Pancreas (tissue), 10 donors: ENCODE results near the gene TBX10. TPM values are rescaled to one million over a fixed set of nuclear protein-coding genes. Genes with fewer than 3 reads are reported as not detected.
A peak's percentile ranks its signal among the peaks of the same experiment; 100 is the strongest.

Source experiments
- ATAC-seq, 4 donors: fragments of 200-7000 bp; cut with Tn5 transposase; one replicate each; pipeline versions ENCODE4 v1.8.0 to v1.9.1; 2020; ENCODE audit warnings: mild to moderate bottlenecking in 4 of 4, moderate library complexity in 4 of 4
- DNase-seq, 6 donors: peaks; one replicate each; pipeline ENCODE4 v3.0.0-alpha.2; 2020
- FAIRE-seq: peaks from 2 replicates; lab custom pipeline; 2012; peaks lifted over from hg19 to GRCh38; lab: Jason Lieb, UNC
- H3K27ac ChIP-seq, 4 donors: fragments of 200-600 bp; sonication (generic); 1 replicate in 3 of 4; 2 replicates in 1 of 4; pipeline versions ENCODE4 v1.5.0 to v1.8.0; 2020
- H3K27me3 ChIP-seq, 4 donors: fragments of 200-600 bp; one replicate each; pipeline ENCODE4 v1.8.0; 2021
- H3K36me3 ChIP-seq, 3 donors: fragments of 200-600 bp; sonication (generic) in 1 of 3; one replicate each; pipeline versions ENCODE4 v1.5.0 to v1.8.0; 2020 to 2021
- H3K4me1 ChIP-seq, 3 donors: fragments of 200-600 bp; one replicate each; pipeline ENCODE4 v1.8.0; 2021
- H3K4me3 ChIP-seq, 4 donors: fragments of 200-600 bp; sonication (generic) in 2 of 4; one replicate each; pipeline versions ENCODE4 v1.5.0 to v1.8.0; 2020 to 2021
- H3K9me3 ChIP-seq, 4 donors: fragments of 200-600 bp; one replicate each; pipeline ENCODE4 v1.8.0; 2021
- WGBS, 2 donors: extraction: QIAGEN DNeasy Blood & Tissue Kit; methylation state at CpG; one replicate each; pipeline ENCODE4 v1.1.7; 2013; 5-methylcytosine and 5-hydroxymethylcytosine counted together
- intact Hi-C, 3 donors: fragments of 100-400 bp; cut with DNase I; formaldehyde crosslinking; loops; one replicate each; pipeline versions ENCODE4 v1.11.1 to v1.14.2; 2022
- polyA plus RNA-seq, 2 donors: library from polyadenylated mRNA; stranded (reverse); fragments of 200-250 nt; gene quantifications; one replicate each; pipeline ENCODE4 v1.2.3, GENCODE V29; 2013
- total RNA-seq, 6 donors: library from RNA; stranded (reverse); fragmentation: NEBNext Ultra II Directional in 4 of 6; extraction: Animal tissue kit (Norgen Biotek cat#: 25700) in 4 of 6; gene quantifications; one replicate each; pipeline versions ENCODE4 v1.2.1 to v1.2.4, GENCODE V29; 2021 to 2023
- TF ChIP-seq, protein P1 (sequence below), 4 donors: fragments of 200-600 bp; sonication (generic) in 3 of 4; IDR thresholded peaks; one replicate each; pipeline versions ENCODE4 v1.5.0 to v1.8.0; 2021; ENCODE audit warnings: antibody characterized with exemption in 4 of 4
- donor health status: healthy with polysubstance abuse.
- donor health status: DM: no; HTN: no; CAD: no; lungs with moderate emphysema.
- donor health status: DM: no; HTN: no; CAD: no.
- donor health status: control.
- donor health status: control.
- donor health status: Bipolar disorder and iron deficiency.
- donor health status: DM: yes; HTN: yes; CAD: no.
- donor health status: DM: no; HTN: no; CAD: no.
- donor health status: DM: no; HTN: no; CAD: no.
- donor health status: DM: yes; HTN: yes; CAD: no.

The TBX10 gene
- total and polyA plus RNA-seq, 8 donors, result 0.09 to 0.37 (median 0.26) TPM; not detected in 4

DNA sequence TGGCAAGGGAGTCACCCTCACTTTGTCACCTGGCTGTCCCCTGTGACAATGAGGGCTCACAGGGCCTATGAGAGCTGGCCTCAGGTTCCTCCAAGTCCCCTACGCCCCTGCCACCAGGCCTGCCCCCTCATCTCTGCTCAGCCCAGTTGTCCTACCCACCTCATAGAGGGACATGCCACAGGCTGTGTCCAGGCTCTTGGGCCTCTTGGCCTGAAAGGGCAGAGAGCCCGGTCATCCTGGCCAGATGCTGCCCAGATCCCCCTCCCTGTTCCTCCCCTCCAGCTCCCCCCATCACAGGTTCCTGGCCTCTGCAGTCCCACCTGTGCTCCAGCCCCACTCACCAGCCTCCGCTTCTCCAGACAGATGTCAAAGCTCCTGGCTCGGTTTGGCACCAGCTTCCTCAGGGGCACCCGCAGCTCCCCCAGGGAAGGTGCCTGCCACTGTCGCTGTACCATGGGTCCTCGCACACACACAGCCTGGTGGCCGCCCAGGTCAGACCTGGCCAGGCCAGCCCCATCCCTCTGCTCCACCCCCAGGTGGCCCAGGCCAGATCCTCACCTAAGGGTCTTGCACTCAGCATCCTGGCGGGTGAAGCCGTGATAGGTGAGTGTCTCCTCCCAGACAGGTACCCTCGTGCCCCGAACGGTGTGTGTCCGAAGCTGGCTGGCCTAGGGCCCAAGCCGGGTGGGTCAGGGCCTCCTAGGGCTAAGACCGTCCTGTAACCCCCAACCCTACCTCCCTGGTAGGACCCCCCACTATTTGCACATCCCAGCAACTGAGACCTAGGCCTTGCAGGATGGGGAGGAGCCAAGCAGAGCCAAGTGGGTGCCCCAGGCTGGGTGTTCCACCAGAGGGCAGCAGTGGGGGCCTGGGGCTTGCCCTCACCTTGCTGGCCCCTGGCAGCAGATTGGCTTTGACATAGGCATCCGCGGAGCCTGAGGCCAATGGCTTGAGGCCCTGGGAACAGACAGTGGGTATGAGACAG, 24.5 kb downstream of the TBX10 start:
- no peak overlapping the region for H3K4me3 ChIP-seq
- 77 to 78% methylated on average over 18 of the region's 18 CpGs for WGBS, 2 donors
- ATAC-seq (peak; percentile 60 to 80 (median 78)), FAIRE-seq (no peak), DNase-seq (peak in 5 of 6 donors; percentile 37 to 87 (median 81))
- H3K27ac ChIP-seq, result peak overlapping the region; percentile 49 to 83 (median 70)
- TF ChIP-seq, protein P1, sequence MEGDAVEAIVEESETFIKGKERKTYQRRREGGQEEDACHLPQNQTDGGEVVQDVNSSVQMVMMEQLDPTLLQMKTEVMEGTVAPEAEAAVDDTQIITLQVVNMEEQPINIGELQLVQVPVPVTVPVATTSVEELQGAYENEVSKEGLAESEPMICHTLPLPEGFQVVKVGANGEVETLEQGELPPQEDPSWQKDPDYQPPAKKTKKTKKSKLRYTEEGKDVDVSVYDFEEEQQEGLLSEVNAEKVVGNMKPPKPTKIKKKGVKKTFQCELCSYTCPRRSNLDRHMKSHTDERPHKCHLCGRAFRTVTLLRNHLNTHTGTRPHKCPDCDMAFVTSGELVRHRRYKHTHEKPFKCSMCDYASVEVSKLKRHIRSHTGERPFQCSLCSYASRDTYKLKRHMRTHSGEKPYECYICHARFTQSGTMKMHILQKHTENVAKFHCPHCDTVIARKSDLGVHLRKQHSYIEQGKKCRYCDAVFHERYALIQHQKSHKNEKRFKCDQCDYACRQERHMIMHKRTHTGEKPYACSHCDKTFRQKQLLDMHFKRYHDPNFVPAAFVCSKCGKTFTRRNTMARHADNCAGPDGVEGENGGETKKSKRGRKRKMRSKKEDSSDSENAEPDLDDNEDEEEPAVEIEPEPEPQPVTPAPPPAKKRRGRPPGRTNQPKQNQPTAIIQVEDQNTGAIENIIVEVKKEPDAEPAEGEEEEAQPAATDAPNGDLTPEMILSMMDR (IDR thresholded peaks at IDR 0.05), result peak; percentile 35 to 48 (median 45)
- no peaks in the 10 kb centered on the region for H3K4me1 ChIP-seq
- H3K27me3 ChIP-seq, result no peaks in the 10 kb centered on the region
- no peaks in the 10 kb centered on the region for H3K9me3 ChIP-seq
- intact Hi-C loops, result no loop called here
- peaks cover 4 to 17% (median 14%) of the 10 kb centered on the region in 3 donors for H3K36me3 ChIP-seq

- FAIRE-seq (no peak), ATAC-seq (peak; percentile 55 to 81 (median 73)), DNase-seq (peak in 5 of 6 donors; percentile 57 to 84 (median 75))
- H3K4me1 ChIP-seq, result no peaks in the 10 kb centered on the region
- TF ChIP-seq, protein P1 (IDR thresholded peaks at IDR 0.05), result peak; percentile 36 to 71 (median 59)
- no peaks in the 10 kb centered on the region for H3K9me3 ChIP-seq
- H3K36me3 ChIP-seq, result peaks cover 5 to 21% (median 15%) of the 10 kb centered on the region in 3 donors
- peak overlapping the region in 3 of 4 donors; percentile 4 to 28 (median 26) for H3K4me3 ChIP-seq
- WGBS, 2 donors, result 14 to 15% methylated on average over 23 of the region's 23 CpGs
- intact Hi-C loops, result no loop called here
- H3K27me3 ChIP-seq, result no peaks in the 10 kb centered on the region
- peak overlapping the region; percentile 49 to 83 (median 70) for H3K27ac ChIP-seq
Measured at GRCh38 chr11:67613960-67614715, 25.4 kb downstream of the TBX10 start.

GRCh38 chr11:67613313-67613959, 26.1 kb downstream of the TBX10 start:
- H3K27ac ChIP-seq, result peak overlapping the region; percentile 49 to 83 (median 70)
- no peaks in the 10 kb centered on the region for H3K9me3 ChIP-seq
- no peaks in the 10 kb centered on the region for H3K4me1 ChIP-seq
- 80 to 87% methylated on average over 17 of the region's 17 CpGs for WGBS, 2 donors
- TF ChIP-seq, protein P1 (IDR thresholded peaks at IDR 0.05), result no peak
- H3K4me3 ChIP-seq, result peak overlapping the region in 1 of 4 donors; percentile 26
- DNase-seq, result peak in 2 of 6 donors; percentile 33 to 63
- H3K36me3 ChIP-seq, result peaks cover 5 to 26% (median 15%) of the 10 kb centered on the region in 3 donors
- ATAC-seq, result peak; percentile 3 to 11 (median 8)
- FAIRE-seq, result no peak
- no peaks in the 10 kb centered on the region for H3K27me3 ChIP-seq
- intact Hi-C loops, result no loop called here

- intact Hi-C loops, result no loop called here
- no peak for FAIRE-seq
- TF ChIP-seq, protein P1 (IDR thresholded peaks at IDR 0.05), result no peak
- H3K4me1 ChIP-seq, result peaks cover 0 to 3% (median 0%) of the 10 kb centered on the region in 3 donors
- H3K27ac ChIP-seq, result no peak overlapping the region
- ATAC-seq, result no peak
- WGBS, 2 donors, result 91 to 92% methylated on average over 12 to 13 of the region's 13 CpGs
- no peaks in the 10 kb centered on the region for H3K9me3 ChIP-seq
- H3K4me3 ChIP-seq, result no peak overlapping the region
- no peaks in the 10 kb centered on the region for H3K27me3 ChIP-seq
- DNase-seq, result peak in 2 of 6 donors; percentile 39 to 73
- H3K36me3 ChIP-seq, result peaks cover 5 to 26% (median 15%) of the 10 kb centered on the region in 3 donors
Measured at GRCh38 chr11:67612751-67613150, 26.8 kb downstream of the TBX10 start.
